ENCODE measurements around the gene CNTNAP2.
A peak's percentile ranks its signal among the peaks of the same experiment; 100 is the strongest.

The CNTNAP2 gene

GRCh38 chr7:148191391-148192065 lies 2074.9 kb downstream of the CNTNAP2 start:
- no peak for DNase-seq

GRCh38 chr7:148192491-148192890 lies 2075.9 kb downstream of the CNTNAP2 start:
- no peak for DNase-seq

GRCh38 chr7:148201992-148202391 lies 2085.4 kb downstream of the CNTNAP2 start:
- no peak for DNase-seq

- DNase-seq = no peak
Observed at GRCh38 chr7:148204639-148205304, 2088.2 kb downstream of the CNTNAP2 start.

- DNase-seq = no peak
Observed at GRCh38 chr7:148209643-148210190, 2093.1 kb downstream of the CNTNAP2 start.

GRCh38 chr7:148210804-148211325 lies 2094.3 kb downstream of the CNTNAP2 start:
- no peak for DNase-seq

GRCh38 chr7:148211740-148212151 lies 2095.1 kb downstream of the CNTNAP2 start:
- no peak for DNase-seq

- DNase-seq = no peak
Observed at GRCh38 chr7:148212731-148213130, 2096.1 kb downstream of the CNTNAP2 start.

GRCh38 chr7:148214101-148214500 lies 2097.5 kb downstream of the CNTNAP2 start:
- no peak for DNase-seq

- no peak for DNase-seq
Observed at GRCh38 chr7:148218603-148219002, 2102.0 kb downstream of the CNTNAP2 start.

GRCh38 chr7:148222721-148223120 lies 2106.1 kb downstream of the CNTNAP2 start:
- no peak for DNase-seq

GRCh38 chr7:148223160-148223559 lies 2106.6 kb downstream of the CNTNAP2 start:
- DNase-seq = no peak

- DNase-seq = no peak
Observed at GRCh38 chr7:148223738-148224137, 2107.1 kb downstream of the CNTNAP2 start.

- no peak for DNase-seq
Observed at GRCh38 chr7:148230296-148230695, 2113.7 kb downstream of the CNTNAP2 start.

GRCh38 chr7:148230883-148231282 lies 2114.3 kb downstream of the CNTNAP2 start:
- DNase-seq = no peak

- DNase-seq = no peak
Observed at GRCh38 chr7:148232784-148233183, 2116.2 kb downstream of the CNTNAP2 start.

- no peak for DNase-seq
Observed at GRCh38 chr7:148234715-148235114, 2118.1 kb downstream of the CNTNAP2 start.

- no peak for DNase-seq
Observed at GRCh38 chr7:148238761-148239325, 2122.2 kb downstream of the CNTNAP2 start.

GRCh38 chr7:148241700-148242293 lies 2125.2 kb downstream of the CNTNAP2 start:
- DNase-seq = no peak

- peak; percentile 54 for DNase-seq
Observed at GRCh38 chr7:148242294-148242821, 2125.8 kb downstream of the CNTNAP2 start.

GRCh38 chr7:148245381-148245780 lies 2128.8 kb downstream of the CNTNAP2 start:
- no peak for DNase-seq

GRCh38 chr7:148253629-148254028 lies 2137.0 kb downstream of the CNTNAP2 start:
- DNase-seq = no peak

GRCh38 chr7:148255333-148255732 lies 2138.7 kb downstream of the CNTNAP2 start:
- DNase-seq = no peak

All from fibroblast of skin of right biceps (primary cell).